Measurements from ENCODE around the gene LRRC32.
"Not testable (repeated sequence)": the region's sequence is repeated elsewhere in the genome, so short reads cannot be mapped to it uniquely, and the experiment has no call there.

The LRRC32 gene

GRCh38 chr11:76612226-76612625, 58.3 kb downstream of the LRRC32 start:
- DNase-seq (ENCODE audit: low spot score): no peak

GRCh38 chr11:76610871-76611475, 59.6 kb downstream of the LRRC32 start:
- no peak for DNase-seq (ENCODE audit: low spot score)

GRCh38 chr11:76610371-76610770, 60.2 kb downstream of the LRRC32 start:
- DNase-seq (ENCODE audit: low spot score): no peak

GRCh38 chr11:76609736-76610370, 60.7 kb downstream of the LRRC32 start:
- no peak for DNase-seq (ENCODE audit: low spot score)

- DNase-seq (ENCODE audit: low spot score): not testable (repeated sequence)
Observed at GRCh38 chr11:76608879-76609460, 61.6 kb downstream of the LRRC32 start.

- not testable (repeated sequence) for DNase-seq (ENCODE audit: low spot score)
Observed at GRCh38 chr11:76608228-76608627, 62.3 kb downstream of the LRRC32 start.

Measured in kidney tubule cell (primary cell).